Measurements from ENCODE around the gene TOMM5. TPM values are rescaled to one million over a fixed set of nuclear protein-coding genes. Genes with fewer than 3 reads are reported as not detected.

Gene TOMM5
- total and polyA plus RNA-seq, 2 donors (not counting 1 experiment from before 2014, with no cell fraction given) = 113 to 162 TPM

DNA sequence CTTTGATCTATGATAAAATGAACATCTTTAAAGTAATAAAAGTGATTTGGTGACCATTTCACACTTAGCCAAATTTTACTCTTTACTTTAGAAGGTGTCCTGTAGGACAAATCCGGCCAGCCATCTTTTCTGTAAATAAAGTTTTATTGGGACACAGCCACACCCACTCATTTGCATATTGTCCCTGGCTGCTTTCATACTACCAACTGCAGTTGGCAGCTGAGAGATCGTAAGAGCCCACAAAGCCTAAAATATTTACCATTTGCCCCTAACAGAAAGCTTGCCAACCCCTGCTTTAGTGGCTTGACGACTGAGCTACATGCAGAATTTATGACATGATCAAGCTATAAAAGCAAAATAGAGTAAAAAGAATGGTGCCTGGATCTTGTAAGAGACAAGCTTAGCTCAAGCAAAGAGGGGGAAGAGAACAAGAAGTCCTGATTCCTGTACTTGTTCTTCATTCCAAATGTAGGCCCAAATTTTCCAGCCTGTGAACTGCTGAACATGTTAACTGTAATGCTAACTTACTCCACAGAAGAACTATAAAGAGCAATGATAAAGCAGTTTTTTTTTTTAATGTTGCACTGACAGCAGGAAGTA, 8.8 kb downstream of the TOMM5 start:
- H3K27me3 ChIP-seq (ENCODE audit: control insufficient read depth, insufficient read depth, low read length) = no peaks in the 10 kb centered on the region
- H3K36me3 ChIP-seq (ENCODE audit: control insufficient read depth, insufficient read depth, low read length) = peaks cover 2% of the 10 kb centered on the region
- no peak overlapping the region for H3K4me3 ChIP-seq (replicated peaks in 1 of 4; ENCODE audit: control extremely low read depth in 1 of 4, insufficient read depth in 1 of 4, low read depth in 3 of 4, low read length in 4 of 4)
- H4K20me1 ChIP-seq (ENCODE audit: control insufficient read depth, extremely low read depth, insufficient read depth, low read length) = no peaks in the 10 kb centered on the region
- H3K4me2 ChIP-seq (ENCODE audit: extremely low read depth, insufficient read depth, low read length) = no peak overlapping the region
- no peak overlapping the region for H3K27ac ChIP-seq (ENCODE audit: insufficient read depth, low read length)
- no peak for DNase-seq (ENCODE audit: low read depth in 2 of 2)
- no peak overlapping the region for H2AFZ ChIP-seq (ENCODE audit: low read length)
- TF ChIP-seq EZH2 (IDR thresholded peaks at IDR 0.05; ENCODE audit: low read length, missing control alignments) = no peak
- TF ChIP-seq, protein P1, sequence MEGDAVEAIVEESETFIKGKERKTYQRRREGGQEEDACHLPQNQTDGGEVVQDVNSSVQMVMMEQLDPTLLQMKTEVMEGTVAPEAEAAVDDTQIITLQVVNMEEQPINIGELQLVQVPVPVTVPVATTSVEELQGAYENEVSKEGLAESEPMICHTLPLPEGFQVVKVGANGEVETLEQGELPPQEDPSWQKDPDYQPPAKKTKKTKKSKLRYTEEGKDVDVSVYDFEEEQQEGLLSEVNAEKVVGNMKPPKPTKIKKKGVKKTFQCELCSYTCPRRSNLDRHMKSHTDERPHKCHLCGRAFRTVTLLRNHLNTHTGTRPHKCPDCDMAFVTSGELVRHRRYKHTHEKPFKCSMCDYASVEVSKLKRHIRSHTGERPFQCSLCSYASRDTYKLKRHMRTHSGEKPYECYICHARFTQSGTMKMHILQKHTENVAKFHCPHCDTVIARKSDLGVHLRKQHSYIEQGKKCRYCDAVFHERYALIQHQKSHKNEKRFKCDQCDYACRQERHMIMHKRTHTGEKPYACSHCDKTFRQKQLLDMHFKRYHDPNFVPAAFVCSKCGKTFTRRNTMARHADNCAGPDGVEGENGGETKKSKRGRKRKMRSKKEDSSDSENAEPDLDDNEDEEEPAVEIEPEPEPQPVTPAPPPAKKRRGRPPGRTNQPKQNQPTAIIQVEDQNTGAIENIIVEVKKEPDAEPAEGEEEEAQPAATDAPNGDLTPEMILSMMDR (conservative IDR thresholded peaks at IDR 0.05 in 1 of 2, IDR thresholded peaks at IDR 0.05 in 1 of 2; ENCODE audit: low read depth in 1 of 2, low read length in 2 of 2) = no peak
- H3K79me2 ChIP-seq (ENCODE audit: control insufficient read depth, insufficient read depth, low read length) = peaks cover 7% of the 10 kb centered on the region
- H3K4me1 ChIP-seq (ENCODE audit: control insufficient read depth, extremely low read depth, insufficient read depth, low read length) = no peaks in the 10 kb centered on the region
- H3K9me3 ChIP-seq (ENCODE audit: control insufficient read depth, insufficient read depth, low read depth, low read length) = no peaks in the 10 kb centered on the region
- no peak overlapping the region for H3K9ac ChIP-seq (ENCODE audit: insufficient read depth, low read length)

DNA sequence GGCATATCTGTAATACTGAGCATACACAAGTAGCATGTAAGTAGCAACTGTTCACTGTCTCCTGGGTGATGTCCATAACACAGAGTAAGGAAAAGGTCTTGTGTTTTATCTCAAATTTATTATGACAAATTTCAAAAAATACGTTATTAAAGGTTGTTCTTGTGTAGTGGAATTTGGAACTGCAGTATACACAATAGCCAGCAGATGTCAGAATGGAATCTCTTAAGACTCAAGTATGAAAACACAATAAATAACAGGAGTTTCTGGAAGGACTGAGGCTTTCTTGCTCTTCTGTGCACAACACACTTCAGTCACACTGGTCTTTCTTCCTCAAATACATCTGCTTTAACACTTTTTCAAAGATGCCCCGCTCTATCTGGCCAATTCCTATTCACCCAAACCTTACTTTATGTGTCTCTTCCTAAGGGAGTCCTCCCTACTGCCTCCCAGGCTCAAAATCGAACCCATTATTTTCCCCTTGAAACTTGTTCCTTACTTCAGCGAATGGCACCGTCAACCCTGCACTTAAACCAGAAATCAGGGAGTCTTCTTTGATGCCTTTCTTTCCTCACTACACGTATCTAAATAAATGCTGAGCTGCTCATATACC, 9.7 kb downstream of the TOMM5 start:
- Histone ChIP-seq H2AFZ (ENCODE audit: low read length) (no peak overlapping the region), H3K4me1 (ENCODE audit: control insufficient read depth, extremely low read depth, insufficient read depth, low read length) (no peaks in the 10 kb centered on the region), H3K4me3 (replicated peaks in 1 of 4; ENCODE audit: control extremely low read depth in 1 of 4, insufficient read depth in 1 of 4, low read depth in 3 of 4, low read length in 4 of 4) (no peak overlapping the region), H3K27me3 (ENCODE audit: control insufficient read depth, insufficient read depth, low read length) (no peaks in the 10 kb centered on the region), H3K79me2 (ENCODE audit: control insufficient read depth, insufficient read depth, low read length) (peaks cover 1% of the 10 kb centered on the region), H3K27ac (ENCODE audit: insufficient read depth, low read length) (no peak overlapping the region), H3K36me3 (ENCODE audit: control insufficient read depth, insufficient read depth, low read length) (no peaks in the 10 kb centered on the region), H3K4me2 (ENCODE audit: extremely low read depth, insufficient read depth, low read length) (no peak overlapping the region), H4K20me1 (ENCODE audit: control insufficient read depth, extremely low read depth, insufficient read depth, low read length) (no peaks in the 10 kb centered on the region), H3K9ac (ENCODE audit: insufficient read depth, low read length) (no peak overlapping the region), H3K9me3 (ENCODE audit: control insufficient read depth, insufficient read depth, low read depth, low read length) (no peaks in the 10 kb centered on the region)
- TF ChIP-seq, protein P1 (conservative IDR thresholded peaks at IDR 0.05 in 1 of 2, IDR thresholded peaks at IDR 0.05 in 1 of 2; ENCODE audit: low read depth in 1 of 2, low read length in 2 of 2) = peak; percentile 55 to 76
- TF ChIP-seq EZH2 (IDR thresholded peaks at IDR 0.05; ENCODE audit: low read length, missing control alignments) = no peak
- peak; percentile 64 to 83 for DNase-seq (ENCODE audit: low read depth in 2 of 2)

DNA sequence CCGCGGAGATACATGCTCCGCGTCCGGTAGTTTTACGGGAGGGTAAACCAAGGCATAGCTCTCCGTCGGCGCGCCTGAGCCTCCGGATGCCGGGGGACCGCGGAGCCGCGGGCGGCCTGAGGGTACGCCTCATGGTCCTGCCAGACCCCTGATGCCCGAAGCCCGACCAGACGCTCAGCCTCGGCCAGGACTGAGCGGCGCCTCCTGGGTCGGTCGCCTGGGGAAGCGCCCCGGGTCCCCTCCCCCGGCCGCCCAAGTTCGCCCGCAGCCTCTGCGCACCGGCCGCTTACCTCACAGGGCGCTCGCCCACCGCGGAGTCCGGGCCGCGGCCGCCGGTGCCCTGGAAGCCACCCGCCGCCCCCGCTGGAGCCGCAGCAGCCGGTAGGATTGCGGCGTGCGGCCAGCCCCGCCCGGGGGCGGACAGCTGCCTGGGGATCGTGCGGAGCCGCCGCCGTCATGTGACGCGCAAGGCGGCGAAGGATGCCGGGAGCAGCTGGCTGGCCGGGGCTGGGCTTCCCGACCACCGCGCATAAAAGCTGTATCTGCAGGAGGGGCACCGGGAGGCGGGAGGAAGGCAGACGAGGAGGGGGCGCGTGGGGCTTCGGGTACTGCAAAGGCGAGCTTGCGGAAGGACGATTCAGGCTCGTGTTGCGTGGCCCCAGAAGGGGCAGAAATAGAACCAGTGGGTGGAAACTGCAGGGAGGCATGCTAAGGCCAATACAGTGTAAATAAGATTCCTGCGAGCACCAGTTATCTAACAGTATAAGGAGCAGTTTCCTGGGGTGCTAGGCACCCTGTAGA, 16.3 kb downstream of the TOMM5 start, which contains the start of gene FBXO10:
TSS of gene FBXO10 (minus strand) at position 460 of the 801 bp plus-strand sequence. CDS start 34,612 bp downstream, outside the sequence.
- peak; percentile 62 to 83 for DNase-seq (ENCODE audit: low read depth in 2 of 2)
- no peak for TF ChIP-seq EZH2 (IDR thresholded peaks at IDR 0.05; ENCODE audit: low read length, missing control alignments)
- TF ChIP-seq, protein P1 (conservative IDR thresholded peaks at IDR 0.05 in 1 of 2, IDR thresholded peaks at IDR 0.05 in 1 of 2; ENCODE audit: low read depth in 1 of 2, low read length in 2 of 2) = no peak
- H3K36me3 ChIP-seq (ENCODE audit: control insufficient read depth, insufficient read depth, low read length) = no peaks in the 10 kb centered on the region
- H3K9ac ChIP-seq (ENCODE audit: insufficient read depth, low read length) = peak within 1 kb of the TSS; percentile 78
- H3K27me3 ChIP-seq (ENCODE audit: control insufficient read depth, insufficient read depth, low read length) = no peaks in the 10 kb centered on the region
- H4K20me1 ChIP-seq (ENCODE audit: control insufficient read depth, extremely low read depth, insufficient read depth, low read length) = no peaks in the 10 kb centered on the region
- H2AFZ ChIP-seq (ENCODE audit: low read length) = peak within 1 kb of the TSS; percentile 87
- peak within 1 kb of the TSS; percentile 96 for H3K4me2 ChIP-seq (ENCODE audit: extremely low read depth, insufficient read depth, low read length)
- H3K27ac ChIP-seq (ENCODE audit: insufficient read depth, low read length) = peak within 1 kb of the TSS; percentile 77
- H3K79me2 ChIP-seq (ENCODE audit: control insufficient read depth, insufficient read depth, low read length) = peaks cover 2% of the 10 kb centered on the region
- H3K4me3 ChIP-seq (replicated peaks in 1 of 4; ENCODE audit: control extremely low read depth in 1 of 4, insufficient read depth in 1 of 4, low read depth in 3 of 4, low read length in 4 of 4) = peak within 1 kb of the TSS; percentile 64 to 84 (median 81)
- H3K4me1 ChIP-seq (ENCODE audit: control insufficient read depth, extremely low read depth, insufficient read depth, low read length) = peaks cover 3% of the 10 kb centered on the region
- H3K9me3 ChIP-seq (ENCODE audit: control insufficient read depth, insufficient read depth, low read depth, low read length) = no peaks in the 10 kb centered on the region
